Measurements from ENCODE around the gene FSIP1. TPM values are rescaled to one million over a fixed set of nuclear protein-coding genes. Genes with fewer than 3 reads are reported as not detected.
A peak's percentile ranks its signal among the peaks of the same experiment; 100 is the strongest.

Gene FSIP1
- total RNA-seq, 1 donor from 2014 or later, result 2.9 TPM

GRCh38 chr15:39695793-39696192, 86.8 kb downstream of the FSIP1 start:
- H3K27me3 Mint-ChIP-seq, result no peaks in the 10 kb centered on the region
- no peak overlapping the region for H3K27ac Mint-ChIP-seq
- no peaks in the 10 kb centered on the region for H3K36me3 Mint-ChIP-seq
- H3K9me3 Mint-ChIP-seq, result no peaks in the 10 kb centered on the region
- H3K4me3 Mint-ChIP-seq, result no peak overlapping the region
- TF ChIP-seq, protein P1, sequence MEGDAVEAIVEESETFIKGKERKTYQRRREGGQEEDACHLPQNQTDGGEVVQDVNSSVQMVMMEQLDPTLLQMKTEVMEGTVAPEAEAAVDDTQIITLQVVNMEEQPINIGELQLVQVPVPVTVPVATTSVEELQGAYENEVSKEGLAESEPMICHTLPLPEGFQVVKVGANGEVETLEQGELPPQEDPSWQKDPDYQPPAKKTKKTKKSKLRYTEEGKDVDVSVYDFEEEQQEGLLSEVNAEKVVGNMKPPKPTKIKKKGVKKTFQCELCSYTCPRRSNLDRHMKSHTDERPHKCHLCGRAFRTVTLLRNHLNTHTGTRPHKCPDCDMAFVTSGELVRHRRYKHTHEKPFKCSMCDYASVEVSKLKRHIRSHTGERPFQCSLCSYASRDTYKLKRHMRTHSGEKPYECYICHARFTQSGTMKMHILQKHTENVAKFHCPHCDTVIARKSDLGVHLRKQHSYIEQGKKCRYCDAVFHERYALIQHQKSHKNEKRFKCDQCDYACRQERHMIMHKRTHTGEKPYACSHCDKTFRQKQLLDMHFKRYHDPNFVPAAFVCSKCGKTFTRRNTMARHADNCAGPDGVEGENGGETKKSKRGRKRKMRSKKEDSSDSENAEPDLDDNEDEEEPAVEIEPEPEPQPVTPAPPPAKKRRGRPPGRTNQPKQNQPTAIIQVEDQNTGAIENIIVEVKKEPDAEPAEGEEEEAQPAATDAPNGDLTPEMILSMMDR (conservative IDR thresholded peaks at IDR 0.05), result no peak
- no peak for DNase-seq (ENCODE audit: extremely low spot score, unreplicated experiment)
- H3K4me1 Mint-ChIP-seq (ENCODE audit: unreplicated experiment), result peaks cover 23% of the 10 kb centered on the region

GRCh38 chr15:39692356-39693327, 90.0 kb downstream of the FSIP1 start:
- DNase-seq (ENCODE audit: extremely low spot score, unreplicated experiment), result no peak
- no peaks in the 10 kb centered on the region for H3K27me3 Mint-ChIP-seq
- peaks cover 23% of the 10 kb centered on the region for H3K4me1 Mint-ChIP-seq (ENCODE audit: unreplicated experiment)
- TF ChIP-seq, protein P1 (conservative IDR thresholded peaks at IDR 0.05), result no peak
- H3K4me3 Mint-ChIP-seq, result peak overlapping the region; percentile 1
- H3K9me3 Mint-ChIP-seq, result no peaks in the 10 kb centered on the region
- no peak overlapping the region for H3K27ac Mint-ChIP-seq
- H3K36me3 Mint-ChIP-seq, result no peaks in the 10 kb centered on the region

DNA sequence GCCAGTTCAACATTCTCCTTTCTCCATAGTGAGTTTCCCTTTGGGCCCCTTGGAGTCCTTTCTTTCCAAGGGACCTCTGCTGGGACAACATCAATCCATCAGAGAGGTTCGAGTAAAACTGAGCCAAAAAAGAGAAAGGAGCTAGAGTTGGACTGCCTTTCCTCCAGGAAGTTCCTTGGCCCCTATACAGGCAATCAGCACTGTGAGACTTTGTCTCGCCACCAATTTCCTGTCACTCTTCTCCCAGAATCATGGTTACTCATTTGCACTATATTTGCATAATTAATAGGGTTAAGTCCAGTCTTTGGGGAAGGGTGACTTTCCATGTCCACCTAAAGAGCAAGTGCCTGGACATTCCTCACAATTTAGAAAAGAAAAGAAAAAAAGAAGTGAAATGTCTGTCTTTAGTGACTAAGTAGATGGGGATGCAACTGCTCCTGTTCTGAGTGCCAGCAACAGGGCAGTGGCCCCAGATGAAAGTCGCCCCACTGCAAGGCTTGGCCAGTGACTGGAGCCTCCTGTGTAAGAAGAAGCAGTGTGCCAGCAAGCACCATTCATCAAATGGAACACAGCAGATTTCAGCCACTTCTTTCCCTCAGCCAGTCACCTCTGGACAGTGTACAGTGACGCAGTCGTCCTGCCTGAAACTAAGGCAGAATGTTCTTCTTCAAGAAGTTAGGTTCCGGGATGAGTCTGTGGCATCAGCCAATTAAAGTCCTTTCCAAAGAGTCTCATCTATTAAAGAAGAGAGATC, 91.6 kb downstream of the FSIP1 start:
- H3K9me3 Mint-ChIP-seq, result no peaks in the 10 kb centered on the region
- peaks cover 19% of the 10 kb centered on the region for H3K4me1 Mint-ChIP-seq (ENCODE audit: unreplicated experiment)
- no peak overlapping the region for H3K4me3 Mint-ChIP-seq
- TF ChIP-seq, protein P1 (conservative IDR thresholded peaks at IDR 0.05), result no peak
- H3K36me3 Mint-ChIP-seq, result no peaks in the 10 kb centered on the region
- no peaks in the 10 kb centered on the region for H3K27me3 Mint-ChIP-seq
- DNase-seq (ENCODE audit: extremely low spot score, unreplicated experiment), result no peak
- H3K27ac Mint-ChIP-seq, result no peak overlapping the region

DNA sequence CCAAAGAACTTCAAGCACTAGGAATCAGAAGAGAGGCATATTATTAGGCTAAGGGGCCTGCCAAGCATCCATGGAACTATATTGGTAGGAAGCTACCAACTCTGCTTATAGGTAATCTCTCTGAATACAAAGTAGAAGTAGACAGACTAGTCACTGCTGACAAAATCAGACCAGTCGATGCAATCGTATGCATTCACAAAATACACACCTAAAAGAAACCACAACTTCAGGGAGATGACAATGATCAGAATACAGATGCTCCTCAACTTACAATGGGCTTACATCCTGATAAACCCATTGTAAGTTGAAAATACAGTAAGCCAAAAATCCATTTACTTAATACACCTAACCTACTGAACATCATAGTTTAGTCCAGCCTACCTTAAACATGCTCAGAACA, 94.7 kb downstream of the FSIP1 start:
- no peaks in the 10 kb centered on the region for H3K9me3 Mint-ChIP-seq
- no peak overlapping the region for H3K4me3 Mint-ChIP-seq
- no peak overlapping the region for H3K27ac Mint-ChIP-seq
- DNase-seq (ENCODE audit: extremely low spot score, unreplicated experiment), result no peak
- no peaks in the 10 kb centered on the region for H3K27me3 Mint-ChIP-seq
- H3K4me1 Mint-ChIP-seq (ENCODE audit: unreplicated experiment), result peaks cover 19% of the 10 kb centered on the region
- H3K36me3 Mint-ChIP-seq, result no peaks in the 10 kb centered on the region
- TF ChIP-seq, protein P1 (conservative IDR thresholded peaks at IDR 0.05), result no peak

DNA sequence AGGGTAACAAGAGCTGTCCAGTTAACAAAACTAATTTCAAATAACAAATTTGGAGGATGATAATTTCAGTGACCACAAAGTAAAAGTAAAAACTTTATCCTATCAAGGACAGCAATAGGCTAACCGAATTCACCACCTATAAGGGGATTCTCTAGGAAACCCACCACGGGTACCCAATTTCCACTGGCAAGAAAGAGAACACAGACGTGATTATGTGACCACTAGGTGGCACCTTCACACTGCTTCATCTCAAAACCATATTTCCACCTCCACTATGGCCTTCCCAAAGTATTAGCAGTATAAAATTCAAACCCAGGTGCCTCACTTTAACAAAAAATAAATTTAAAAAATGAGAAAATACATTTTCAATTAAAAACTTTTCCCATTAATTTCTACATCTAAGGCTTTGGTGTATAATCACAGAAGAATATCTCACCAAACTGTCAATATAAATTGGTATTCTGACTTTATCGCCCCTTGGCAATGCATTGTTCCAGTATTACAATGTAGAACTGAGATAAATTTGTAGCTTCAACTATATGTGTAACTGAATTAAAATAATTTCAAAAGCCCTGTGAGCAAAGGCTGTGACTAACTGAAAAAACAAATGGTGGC, 96.5 kb downstream of the FSIP1 start:
- DNase-seq (ENCODE audit: extremely low spot score, unreplicated experiment), result no peak
- Mint-ChIP-seq H3K4me3 (no peak overlapping the region), H3K36me3 (no peaks in the 10 kb centered on the region), H3K27ac (no peak overlapping the region), H3K4me1 (ENCODE audit: unreplicated experiment) (peaks cover 7% of the 10 kb centered on the region), H3K9me3 (no peaks in the 10 kb centered on the region), H3K27me3 (no peaks in the 10 kb centered on the region)
- TF ChIP-seq, protein P1 (conservative IDR thresholded peaks at IDR 0.05), result peak; percentile 91
